Epidermal melanocyte (primary cell): ENCODE data around the gene TXK.

Experiments used
- DNase-seq: peaks from one replicate; pipeline ENCODE4 v3.0.0; 2011; ENCODE audit warnings: low spot score; ENCODE audit not compliant: insufficient read length

The TXK gene

DNA sequence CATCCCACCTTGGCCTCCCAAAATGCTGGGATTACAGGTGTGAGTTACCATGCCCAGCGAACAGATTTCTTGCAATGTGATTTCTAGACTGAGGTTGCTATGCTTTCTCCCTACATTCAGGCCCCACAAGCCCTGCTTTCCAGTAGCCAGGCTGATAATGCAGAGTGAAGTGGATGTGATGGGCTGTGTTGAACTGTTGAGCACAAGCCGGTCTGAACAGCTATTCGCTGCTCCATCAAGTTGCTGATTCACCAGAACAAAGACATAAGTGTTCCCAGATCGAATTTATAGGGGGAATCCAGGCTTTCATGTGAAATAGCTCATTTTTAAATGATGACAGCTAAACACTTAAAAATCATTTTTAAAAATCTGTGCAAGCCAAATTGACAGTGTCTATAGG, 109.5 kb downstream of the TXK start:
- no peak for DNase-seq

DNA sequence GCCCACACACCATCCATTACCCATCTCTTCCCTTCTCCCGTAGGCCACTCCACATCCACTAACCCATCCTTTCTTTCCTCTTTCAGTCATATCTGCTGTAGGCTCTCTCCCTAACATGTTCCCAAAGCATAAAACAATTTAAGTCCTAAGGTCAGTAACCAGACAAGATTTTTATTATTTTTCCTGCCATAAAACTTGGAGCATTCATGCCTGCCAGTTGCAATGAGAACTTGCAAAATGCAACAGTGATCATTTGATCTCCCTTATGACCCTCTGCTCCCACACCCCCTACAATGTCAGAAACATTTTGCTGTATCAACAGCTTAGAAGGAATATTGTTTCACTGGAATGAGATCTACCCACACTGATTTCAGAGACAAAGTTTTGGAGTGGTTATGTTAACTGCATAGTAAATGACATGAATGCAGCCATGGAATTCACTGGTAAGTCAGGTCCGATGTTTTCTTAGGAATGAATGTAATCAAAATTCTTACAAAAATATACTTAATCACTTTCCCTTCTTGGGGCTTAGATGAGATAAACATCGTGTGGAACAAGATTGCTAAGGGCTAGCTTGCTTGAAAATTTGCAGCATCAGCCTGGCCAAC, 111.8 kb downstream of the TXK start:
- DNase-seq = no peak

DNA sequence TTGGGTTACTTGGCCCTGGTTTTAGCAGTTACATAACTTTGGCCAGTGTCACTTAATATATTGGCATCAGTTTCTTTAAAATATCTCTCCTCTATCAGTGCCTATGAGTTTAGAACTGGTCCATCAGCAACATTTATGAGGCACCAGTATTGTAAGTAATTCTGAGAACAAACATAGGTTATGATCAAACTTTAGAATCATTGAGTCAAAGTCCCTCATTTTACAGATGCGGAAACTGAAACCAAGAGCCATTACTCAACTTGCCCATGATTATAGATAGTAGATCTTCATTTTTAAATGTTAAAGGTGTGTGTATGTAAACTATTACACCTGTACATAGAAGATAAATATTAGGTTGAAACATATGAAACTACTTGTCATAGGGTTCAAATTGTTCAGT, 113.0 kb downstream of the TXK start:
- DNase-seq = no peak

DNA sequence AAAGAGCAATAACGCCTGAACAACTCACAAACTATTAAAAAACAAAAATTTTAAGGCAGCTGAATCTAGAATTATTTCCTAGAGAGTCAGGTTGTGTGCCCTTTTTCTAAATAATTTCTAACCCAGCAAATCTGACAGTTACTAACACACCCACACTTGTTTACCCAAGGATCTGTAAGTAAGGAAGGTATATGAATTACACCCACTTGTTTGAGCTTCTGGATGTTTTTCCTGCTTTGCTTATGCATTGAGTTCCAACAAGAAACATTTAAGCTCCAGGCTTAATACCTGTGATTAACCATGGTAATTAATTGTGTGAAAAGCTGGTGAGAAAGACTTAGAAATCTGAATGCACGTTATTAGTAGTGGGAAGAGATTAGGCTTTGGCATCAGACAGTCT, 115.9 kb downstream of the TXK start:
- no peak for DNase-seq

DNA sequence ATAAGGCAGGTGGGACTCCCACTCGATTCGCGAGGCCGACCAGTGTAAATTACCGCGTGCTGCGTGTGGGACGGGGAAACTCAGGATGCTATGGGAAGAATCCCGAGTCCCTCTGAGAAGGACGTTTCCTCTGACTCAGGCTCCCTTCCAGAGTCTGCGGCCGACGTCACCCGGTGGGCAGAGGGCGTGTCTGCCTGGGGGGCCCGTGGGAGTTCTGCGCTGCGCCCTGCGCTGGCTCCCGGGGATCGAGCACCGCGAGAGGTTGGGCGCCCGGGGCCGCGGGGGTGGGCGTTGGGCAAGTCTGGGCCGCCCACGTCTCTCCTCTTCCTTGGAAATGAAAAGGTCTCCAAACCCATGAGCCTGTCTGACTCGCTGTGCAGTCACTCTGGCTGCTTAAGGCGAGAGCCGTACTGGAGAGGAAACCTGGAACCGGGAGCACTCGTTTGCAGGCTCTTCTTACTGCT, 116.9 kb downstream of the TXK start:
- DNase-seq = no peak
